HG03558 (cell line): ENCODE results near the gene SAMD5.
"Not testable (repeated sequence)": the region's sequence is repeated elsewhere in the genome, so short reads cannot be mapped to it uniquely, and the experiment has no call there.

Source experiments
- ATAC-seq: cut with Tn5 transposase; IDR thresholded peaks from one replicate; pipeline ENCODE4 v1.9.1; 2021; ENCODE audit warnings: moderate number of reproducible peaks; ENCODE audit not compliant: unreplicated experiment; ENCODE audit errors: extremely low read depth

The SAMD5 gene

DNA sequence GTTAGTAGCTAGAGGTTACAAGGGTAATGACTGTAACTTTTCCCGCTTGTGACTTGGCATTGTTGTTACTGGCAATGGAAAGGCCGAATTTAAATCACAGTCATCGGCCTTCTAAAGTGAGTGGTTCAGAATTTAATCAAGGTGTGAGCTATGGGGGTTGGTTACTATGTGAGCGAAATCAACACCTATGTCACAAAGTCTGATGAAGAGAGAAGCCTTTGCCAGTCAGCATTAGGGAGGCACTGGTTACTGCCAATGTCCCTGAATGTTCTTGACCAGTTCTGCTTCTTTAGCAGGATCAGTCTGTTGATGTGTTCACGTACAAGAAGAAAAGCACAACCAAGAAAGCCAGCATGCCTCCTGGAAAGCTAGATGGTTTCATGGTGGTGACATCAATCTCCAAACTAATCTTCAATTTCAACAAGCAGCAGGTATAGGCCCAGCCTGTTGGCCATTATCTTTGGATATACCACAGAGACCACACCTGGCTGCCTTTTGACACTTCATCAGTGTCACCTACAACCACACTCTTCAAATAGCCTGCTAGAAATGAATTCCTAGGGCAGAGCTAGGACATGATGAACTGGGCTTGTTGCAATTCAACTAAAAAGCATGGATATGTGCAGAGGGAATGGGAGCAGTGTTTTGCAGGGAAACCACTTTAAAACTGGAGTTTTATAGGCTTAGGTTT is 17.2 kb downstream of the SAMD5 start:
- ATAC-seq, result no peak

DNA sequence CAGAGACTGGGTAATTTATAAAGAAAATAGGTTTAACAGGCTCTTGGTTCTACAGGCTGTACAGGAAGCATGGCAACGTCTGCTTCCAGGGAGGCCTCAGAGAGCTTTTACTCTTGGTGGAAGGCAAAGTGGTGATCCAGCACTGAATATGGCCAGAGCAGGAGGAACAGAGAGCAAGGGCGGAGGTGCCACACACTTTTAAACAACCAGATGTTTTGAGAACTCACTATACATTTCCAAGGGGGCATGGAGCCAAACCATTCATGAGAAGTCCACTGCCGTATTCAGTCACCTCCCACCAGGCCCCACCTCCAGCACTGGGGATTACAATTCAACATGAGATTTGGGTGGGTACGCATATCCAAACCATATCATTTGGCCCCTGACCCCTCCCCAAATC is 18.7 kb downstream of the SAMD5 start:
- ATAC-seq, result no peak

DNA sequence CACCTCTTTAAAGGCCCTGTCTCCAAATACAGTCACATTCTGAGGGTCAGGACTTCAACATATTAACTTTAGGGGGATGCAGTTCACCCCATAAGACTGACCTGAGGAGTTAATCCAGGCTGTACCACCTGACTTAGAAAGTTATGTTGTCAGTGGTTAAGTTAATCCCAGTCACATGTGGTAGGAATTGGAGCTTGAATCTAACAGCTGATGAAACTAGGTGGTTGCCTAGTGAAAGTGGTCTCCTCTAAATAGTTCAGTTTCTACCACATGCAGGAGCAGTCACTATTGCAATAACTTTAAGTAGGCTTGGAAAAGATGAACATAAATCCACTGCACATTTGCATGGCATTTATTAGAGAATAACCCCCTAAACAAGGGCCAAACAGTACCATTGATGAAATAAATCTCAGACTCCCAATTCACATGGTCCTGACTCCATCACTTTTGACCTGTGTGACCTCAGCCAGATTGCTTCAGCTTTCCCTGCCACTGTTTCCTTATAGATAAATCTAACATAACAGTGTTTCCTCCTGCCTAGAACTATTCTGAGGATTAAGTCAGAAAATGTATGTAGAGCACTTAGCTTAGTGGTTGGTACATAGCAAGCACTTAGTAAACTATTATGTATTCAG is 20.1 kb downstream of the SAMD5 start:
- ATAC-seq, result no peak

GRCh38 chr6:147530132-147531060 is 21.9 kb downstream of the SAMD5 start:
- no peak for ATAC-seq

- ATAC-seq, result no peak
Measured at GRCh38 chr6:147531321-147531720, 22.8 kb downstream of the SAMD5 start.

- ATAC-seq, result no peak
Measured at GRCh38 chr6:147534116-147534860, 25.8 kb downstream of the SAMD5 start.

- ATAC-seq, result no peak
Measured at GRCh38 chr6:147538821-147539220, 30.3 kb downstream of the SAMD5 start.

DNA sequence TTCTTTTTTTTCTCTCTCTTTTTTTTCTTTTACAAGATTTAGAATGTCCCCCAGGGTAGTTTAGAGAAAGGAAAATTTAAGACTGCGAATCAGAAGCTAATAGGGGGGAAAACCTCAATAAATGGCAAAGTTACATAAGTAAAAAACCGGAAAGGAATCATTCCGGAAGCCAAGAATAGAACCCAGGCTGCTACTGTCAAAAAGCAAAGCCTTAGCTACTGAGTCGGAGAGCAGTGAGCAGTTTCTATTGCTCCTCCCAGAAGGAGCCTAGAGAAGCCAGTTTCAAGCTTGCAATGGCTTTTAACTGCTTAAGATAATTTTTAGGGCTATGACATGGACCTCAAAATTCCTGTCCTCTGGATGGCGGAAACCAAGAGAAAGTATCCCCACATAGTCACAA is 31.6 kb downstream of the SAMD5 start:
- ATAC-seq, result no peak

DNA sequence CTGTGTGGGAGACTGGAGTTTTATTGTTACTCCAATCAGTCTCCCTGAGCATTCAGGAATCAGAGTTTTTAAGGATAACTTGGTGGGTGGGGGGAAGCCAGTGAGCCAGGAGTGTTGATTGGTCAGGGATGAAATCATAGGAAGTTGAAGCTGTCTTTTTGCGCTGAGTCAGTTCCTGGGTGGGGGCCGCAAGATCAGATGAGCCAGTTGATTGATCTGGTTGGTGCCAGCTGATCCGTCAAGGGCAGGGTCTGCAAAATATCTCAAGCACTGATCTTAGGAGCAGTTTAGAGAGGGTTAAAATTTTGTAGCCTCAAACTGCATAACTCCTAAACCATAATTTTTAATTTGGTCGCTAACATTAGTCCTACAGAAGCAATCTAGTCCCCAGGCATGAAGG is 33.9 kb downstream of the SAMD5 start:
- ATAC-seq, result not testable (repeated sequence)

DNA sequence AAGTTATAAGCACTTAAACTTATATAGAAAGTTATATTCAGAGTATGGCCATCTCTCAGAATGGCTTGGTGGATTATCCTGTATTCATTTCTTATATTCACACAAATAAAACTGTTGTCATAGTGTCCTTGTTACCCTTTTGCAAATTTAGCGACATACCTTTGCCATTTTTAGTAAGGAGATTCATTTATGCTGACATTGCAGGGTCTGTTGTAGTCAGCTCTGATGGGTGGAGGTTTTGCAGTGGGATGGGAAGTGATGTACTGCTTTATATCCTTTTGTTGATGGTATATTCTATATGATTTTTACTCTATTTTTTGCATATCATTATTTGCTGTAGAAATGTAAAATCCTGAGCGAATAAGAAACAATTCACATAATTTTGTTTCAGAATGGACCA is 35.9 kb downstream of the SAMD5 start:
- ATAC-seq, result no peak

DNA sequence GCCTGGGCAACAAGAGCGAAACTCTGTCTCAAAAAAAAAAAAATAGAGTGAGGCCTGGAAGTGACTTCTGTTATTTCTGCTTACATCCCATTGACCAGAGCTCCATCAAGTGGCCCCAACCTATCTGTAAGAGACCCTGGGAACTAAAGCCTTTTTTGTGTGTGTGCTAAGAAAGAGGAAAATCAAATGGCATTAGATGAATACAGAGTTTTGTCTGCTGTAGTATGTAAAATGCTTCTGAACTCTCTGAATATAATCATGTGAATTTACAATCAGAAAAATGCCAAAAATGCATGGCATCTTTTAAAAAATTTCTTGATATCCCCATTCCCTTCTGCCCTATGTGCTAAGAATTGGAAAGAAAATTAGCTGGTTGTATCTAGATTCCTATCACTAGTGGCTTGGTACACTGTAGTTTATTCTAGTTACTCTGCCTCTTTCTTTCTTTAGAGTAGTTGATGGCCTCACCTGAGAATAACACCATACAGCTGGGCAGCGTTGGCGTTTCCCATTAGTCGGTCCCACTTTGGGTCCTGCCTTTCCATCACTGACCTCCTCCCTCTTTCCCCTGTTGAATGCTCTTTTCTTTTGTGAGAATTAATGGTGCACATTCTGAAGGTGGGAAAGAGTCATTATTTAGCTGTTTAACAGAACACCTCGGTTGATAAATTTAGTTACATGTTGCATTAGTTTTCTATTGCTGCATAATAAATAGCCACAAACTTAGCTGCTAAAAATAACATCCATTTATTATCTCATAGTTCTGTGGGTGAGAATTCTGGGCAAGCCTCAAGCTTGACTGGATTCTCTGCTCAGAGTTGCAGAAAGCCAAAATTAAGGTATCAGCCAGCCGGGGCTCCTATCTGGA is 38.2 kb downstream of the SAMD5 start:
- no peak for ATAC-seq

- ATAC-seq, result no peak
Measured at GRCh38 chr6:147547369-147547902, 38.9 kb downstream of the SAMD5 start.

- ATAC-seq, result no peak
Measured at GRCh38 chr6:147548921-147549475, 40.5 kb downstream of the SAMD5 start.

GRCh38 chr6:147549531-147549930 is 41.0 kb downstream of the SAMD5 start:
- ATAC-seq, result no peak

DNA sequence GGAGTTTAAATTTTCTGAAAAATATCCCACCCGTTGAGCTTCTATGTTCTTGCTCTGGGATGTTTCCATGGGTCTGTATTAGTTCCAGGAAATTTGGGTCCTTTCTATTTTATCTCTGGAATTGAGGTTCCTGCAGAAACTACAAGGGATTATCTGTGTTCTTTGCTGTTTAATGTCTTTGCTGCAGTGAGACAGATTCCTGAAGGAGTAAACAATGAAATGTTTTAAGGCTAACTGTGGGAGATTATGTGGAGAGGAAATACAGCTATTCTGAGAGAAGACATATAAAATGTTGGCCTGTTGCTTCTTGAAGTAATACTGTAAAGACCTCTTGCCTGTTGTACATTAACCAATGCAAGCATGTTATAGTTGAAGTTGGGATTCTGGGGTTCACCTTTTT is 43.5 kb downstream of the SAMD5 start:
- ATAC-seq, result no peak

GRCh38 chr6:147553099-147553498 is 44.6 kb downstream of the SAMD5 start:
- ATAC-seq, result no peak

DNA sequence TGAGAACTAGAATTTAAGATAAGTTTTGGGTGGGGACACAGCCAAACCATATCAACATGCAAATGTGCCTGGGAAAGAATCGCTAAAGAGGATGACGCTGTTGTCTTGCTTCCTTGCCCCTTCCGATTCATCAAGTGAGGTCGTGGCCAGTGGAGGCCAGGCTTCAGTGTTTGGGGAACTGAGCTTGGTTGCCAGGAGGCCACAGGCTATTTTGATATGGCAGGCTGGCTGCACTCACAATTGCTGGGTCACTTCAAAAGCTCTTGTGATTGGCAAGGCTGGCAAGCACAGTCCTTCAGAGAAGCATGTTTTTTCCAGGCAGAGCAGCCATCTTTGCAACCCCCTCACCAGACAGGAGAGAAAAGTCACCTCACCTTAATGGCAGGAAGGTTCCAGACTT is 45.8 kb downstream of the SAMD5 start:
- no peak for ATAC-seq

DNA sequence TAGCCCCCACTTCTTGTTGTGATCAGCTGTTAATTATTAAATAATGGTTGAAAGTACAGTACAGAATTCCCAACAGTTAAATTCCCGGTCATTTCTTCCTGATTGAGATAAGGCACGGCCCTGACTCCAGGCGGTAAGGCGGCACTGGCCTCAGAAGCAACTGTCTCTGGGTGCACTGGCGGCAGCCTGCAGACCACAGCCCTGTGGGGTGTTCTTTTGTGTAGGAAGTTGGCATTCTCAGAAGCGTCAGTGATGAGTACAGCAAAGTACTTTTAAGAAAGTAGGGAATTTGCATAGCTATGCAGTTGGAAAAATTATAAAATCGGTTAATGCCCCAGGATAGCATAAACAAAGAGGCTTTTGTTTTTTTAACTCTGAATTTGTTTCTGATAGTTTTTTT is 50.5 kb downstream of the SAMD5 start:
- no peak for ATAC-seq

DNA sequence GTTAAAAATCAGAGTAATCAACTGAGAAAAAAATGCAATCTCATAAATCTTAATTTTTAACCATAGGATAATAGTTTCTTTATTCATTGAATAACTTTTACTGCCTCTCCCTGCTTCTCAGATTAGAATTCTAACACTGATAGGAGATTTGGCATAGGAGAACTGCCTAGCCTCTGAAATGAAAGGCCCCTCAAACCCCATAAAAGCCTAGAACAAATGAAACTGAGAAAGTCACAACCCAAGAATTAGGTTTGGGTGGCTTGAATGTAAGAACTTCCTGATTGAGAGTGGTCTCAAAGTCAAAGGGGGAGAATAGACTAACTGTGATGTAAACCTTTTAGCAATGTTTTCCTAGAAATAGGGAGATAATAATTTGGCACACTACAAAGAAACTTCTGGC is 52.2 kb downstream of the SAMD5 start:
- ATAC-seq, result no peak
